B cell (primary cell): ENCODE data around the gene MLH1. TPM values are rescaled to one million over a fixed set of nuclear protein-coding genes. Genes with fewer than 3 reads are reported as not detected.

ENCODE experiments used
- ATAC-seq: fragments of 200-7000 bp; cut with Tn5 transposase; one replicate; pipeline ENCODE4 v1.10.0; 2021; ENCODE audit warnings: low read depth, mild to moderate bottlenecking, moderate number of reproducible peaks, moderate library complexity
- CTCF ChIA-PET: fragments of 350-600 bp; sonication (Branson Sonifier 250); formaldehyde crosslinking; loops from one replicate; lab custom pipeline; 2021; ENCODE audit warnings: antibody characterized with exemption, inconsistent platforms; lab: Charles Lee
- POLR2A ChIA-PET: fragments of 350-600 bp; sonication (Branson Sonifier 250); formaldehyde crosslinking; loops from one replicate; lab custom pipeline; 2021; ENCODE audit warnings: antibody characterized with exemption; lab: Charles Lee
- DNase-seq: peaks from one replicate; pipeline ENCODE4 v3.0.0; 2013
- H2AFZ ChIP-seq: 2 replicates; pipeline ENCODE4 v1.6.1; 2012; ENCODE audit warnings: mild to moderate bottlenecking, low read depth, low read length; ENCODE audit not compliant: insufficient read depth, poor library complexity, severe bottlenecking
- H3K27ac ChIP-seq, 2 donors: 1 replicate in 1 of 2; 2 replicates in 1 of 2; pipeline ENCODE4 v1.5.1; 2012 to 2013; ENCODE audit warnings: low read length in 2 of 2, mild to moderate bottlenecking in 2 of 2, moderate library complexity in 1 of 2
- H3K27me3 ChIP-seq, 4 experiments: fragments of 200-600 bp in 1 of 4; sonication (generic) in 1 of 4; replicated peaks in 1 of 4; 1 replicate in 2 of 4; 2 replicates in 2 of 4; pipeline versions ENCODE4 v1.6.1 to v1.7.0; 2013 to 2016; ENCODE audit warnings: low read length in 3 of 4, mild to moderate bottlenecking in 2 of 4, mixed read lengths in 1 of 4, moderate library complexity in 1 of 4; ENCODE audit not compliant: insufficient read depth in 4 of 4, control insufficient read depth in 3 of 4; ENCODE audit errors: control extremely low read depth in 1 of 4
- H3K36me3 ChIP-seq, 2 experiments: replicated peaks in 1 of 2; 1 replicate in 1 of 2; 2 replicates in 1 of 2; pipeline versions ENCODE4 v1.6.1 to v1.7.1; 2013; ENCODE audit warnings: low read length in 1 of 2; ENCODE audit not compliant: insufficient read depth in 2 of 2, control insufficient read depth in 1 of 2; ENCODE audit errors: control extremely low read depth in 1 of 2, extremely low read depth in 1 of 2
- H3K4me1 ChIP-seq, 2 donors: fragments of 200-600 bp in 1 of 2; sonication (generic) in 1 of 2; 1 replicate in 1 of 2; 2 replicates in 1 of 2; pipeline versions ENCODE4 v1.5.1 to v1.6.1; 2013 to 2017; ENCODE audit warnings: low read length in 2 of 2; ENCODE audit not compliant: control insufficient read depth in 2 of 2, insufficient read depth in 2 of 2
- H3K4me2 ChIP-seq: replicated peaks from 2 replicates; pipeline ENCODE3; 2012; ENCODE audit warnings: mild to moderate bottlenecking, low read depth, low read length; ENCODE audit not compliant: poor library complexity, severe bottlenecking
- H3K4me3 ChIP-seq, 5 experiments: fragments of 200-600 bp in 1 of 5; sonication (generic) in 1 of 5; 1 replicate in 3 of 5; 2 replicates in 2 of 5; pipeline versions ENCODE4 v1.5.1 to v1.7.0; 2011 to 2016; ENCODE audit warnings: low read length in 4 of 5, mild to moderate bottlenecking in 4 of 5, low read depth in 2 of 5, control low read depth in 1 of 5, moderate library complexity in 1 of 5; ENCODE audit not compliant: insufficient read depth in 1 of 5; ENCODE audit errors: control extremely low read depth in 1 of 5, extremely low read depth in 1 of 5
- H3K79me2 ChIP-seq: fragments of 200-600 bp; sonication (generic); one replicate; pipeline ENCODE4 v1.6.0; 2016; ENCODE audit warnings: low read length; ENCODE audit not compliant: control insufficient read depth, insufficient read depth
- H3K9ac ChIP-seq: fragments of 200-600 bp; sonication (generic); 2 replicates; pipeline ENCODE4 v1.6.1; 2017; ENCODE audit warnings: mild to moderate bottlenecking, low read length, moderate library complexity
- H3K9me3 ChIP-seq, 3 donors: one replicate each; pipeline versions ENCODE4 v1.6.1 to v1.7.1; 2013; ENCODE audit warnings: low read length in 2 of 3; ENCODE audit not compliant: control insufficient read depth in 2 of 3, insufficient read depth in 1 of 3; ENCODE audit errors: control extremely low read depth in 1 of 3
- H4K20me1 ChIP-seq: 2 replicates; pipeline ENCODE4 v1.6.0; 2012; ENCODE audit warnings: mild to moderate bottlenecking, low read length; ENCODE audit not compliant: insufficient read depth, control insufficient read depth, poor library complexity, severe bottlenecking
- H3K27ac Mint-ChIP-seq: one replicate; pipeline ENCODE4 v1.8.0; 2021; ENCODE audit warnings: mixed read lengths
- H3K27me3 Mint-ChIP-seq: one replicate; pipeline ENCODE4 v1.8.0; 2021; ENCODE audit warnings: mixed read lengths
- H3K4me1 Mint-ChIP-seq: one replicate; pipeline ENCODE4 v1.8.0; 2021; ENCODE audit warnings: mixed read lengths
- H3K4me3 Mint-ChIP-seq: one replicate; pipeline ENCODE4 v1.8.0; 2021; ENCODE audit warnings: mixed read lengths
- H3K9me3 Mint-ChIP-seq: one replicate; pipeline ENCODE4 v1.8.0; 2022; ENCODE audit warnings: mixed read lengths; ENCODE audit not compliant: insufficient read depth
- CTCF ChIP-seq: fragments of 200-600 bp; IDR thresholded peaks from one replicate; pipeline ENCODE4 v1.8.0; 2022; ENCODE audit warnings: antibody characterized with exemption, mild to moderate bottlenecking
- EZH2 ChIP-seq: IDR thresholded peaks from 2 replicates; pipeline ENCODE4 v1.6.1; 2012; ENCODE audit warnings: borderline replicate concordance, low read depth, mild to moderate bottlenecking, moderate library complexity, low read length; ENCODE audit not compliant: insufficient read depth, poor library complexity, severe bottlenecking
- WGBS: methylation state at CpG from one replicate; pipeline ENCODE4 v1.1.5; 2013; ENCODE audit warnings: missing lambda C conversion rate; ENCODE audit not compliant: insufficient coverage; 5-methylcytosine and 5-hydroxymethylcytosine counted together
- intact Hi-C: fragments of 100-400 bp; cut with micrococcal nuclease; formaldehyde crosslinking; loops from one replicate; pipeline ENCODE4 v1.10.0; 2022
- polyA plus RNA-seq: library from polyadenylated mRNA; depleted of rRNA; stranded (reverse); fragments of >200 nt; gene quantifications from 2 replicates; pipeline ENCODE4 v1.2.3, GENCODE V29; 2012
- total RNA-seq, 2 donors: library from RNA; stranded (reverse); fragments of 120-200 nt in 1 of 2; gene quantifications; 1 replicate in 1 of 2; 2 replicates in 1 of 2; pipeline versions ENCODE4 v1.2.3 to v1.2.4, GENCODE V29; 2013 to 2022

The MLH1 gene
- total and polyA plus RNA-seq, 2 donors (not counting 1 experiment from before 2014, with no cell fraction given), result 22.4 to 38.5 TPM

GRCh38 chr3:36957063-36957462 is 36.3 kb upstream of the MLH1 start:
- DNase-seq (no peak), ATAC-seq (no peak)
- Histone ChIP-seq H3K9ac (no peak overlapping the region), H4K20me1 (no peaks in the 10 kb centered on the region), H2AFZ (no peak overlapping the region), H3K36me3 (no peaks in the 10 kb centered on the region), H3K4me2 (no peak overlapping the region), H3K79me2 (no peaks in the 10 kb centered on the region), H3K4me3 (no peak overlapping the region), H3K9me3 (no peaks in the 10 kb centered on the region), H3K27ac (no peak overlapping the region), H3K4me1 (peaks cover 0 to 4% of the 10 kb centered on the region in 2 donors), H3K27me3 (no peaks in the 10 kb centered on the region)
- TF ChIP-seq CTCF (no peak), EZH2 (no peak)
- Mint-ChIP-seq H3K4me1 (peaks cover 13% of the 10 kb centered on the region), H3K27me3 (no peaks in the 10 kb centered on the region), H3K27ac (no peak overlapping the region), H3K9me3 (no peaks in the 10 kb centered on the region), H3K4me3 (no peak overlapping the region)
- intact Hi-C loops, result loop anchor here (5.0 kb wide), 2 partner anchors 35 kb away; partner anchors contain the start of genes EPM2AIP1 and MLH1
- ChIA-PET CTCF (interaction anchor here (1.0 to 6.2 kb wide), 24 partner anchors 7 to 189 kb away, joined by 3 to 128 read pairs (median 11); partner anchors contain the start of genes EPM2AIP1, MLH1 and TRANK1), POLR2A (interaction anchor here (0.7 to 1.5 kb wide), 2 partner anchors 56 to 66 kb away, joined by 3 to 4 read pairs; no protein-coding TSS in a partner anchor)
- no CpG with 5 or more reads among the region's 1 CpG for WGBS

- Histone ChIP-seq H3K27ac (no peak overlapping the region), H3K79me2 (no peaks in the 10 kb centered on the region), H3K9me3 (no peaks in the 10 kb centered on the region), H3K36me3 (no peaks in the 10 kb centered on the region), H3K4me3 (no peak overlapping the region), H3K9ac (no peak overlapping the region), H3K27me3 (no peaks in the 10 kb centered on the region), H2AFZ (no peak overlapping the region), H4K20me1 (no peaks in the 10 kb centered on the region), H3K4me2 (no peak overlapping the region), H3K4me1 (peaks cover 0 to 4% of the 10 kb centered on the region in 2 donors)
- ATAC-seq (no peak), DNase-seq (no peak)
- no peak overlapping the region for H3K4me3 Mint-ChIP-seq
- no peak for TF ChIP-seq CTCF
- TF ChIP-seq EZH2, result no peak
- no CpG with 5 or more reads among the region's 3 CpGs for WGBS
- intact Hi-C loops, result loop anchor here (1.0 to 5.0 kb wide), 7 partner anchors 14 to 166 kb away; partner anchors contain the start of genes EPM2AIP1 and MLH1
- no peaks in the 10 kb centered on the region for H3K9me3 Mint-ChIP-seq
- ChIA-PET CTCF (interaction anchor here (0.7 to 6.2 kb wide), 52 partner anchors 8 to 292 kb away, joined by 3 to 128 read pairs (median 6); partner anchors contain the start of genes EPM2AIP1, MLH1 and TRANK1), POLR2A (interaction anchor here (0.7 to 2.2 kb wide), 4 partner anchors 14 to 67 kb away, joined by 3 to 5 read pairs (median 4); no protein-coding TSS in a partner anchor)
- peaks cover 13% of the 10 kb centered on the region for H3K4me1 Mint-ChIP-seq
- peak overlapping the region; percentile 51 for H3K27ac Mint-ChIP-seq
- no peaks in the 10 kb centered on the region for H3K27me3 Mint-ChIP-seq
Measured at GRCh38 chr3:36957862-36958686, 35.2 kb upstream of the MLH1 start.
